Measurements from ENCODE around the gene CMPK2.
A peak's percentile ranks its signal among the peaks of the same experiment; 100 is the strongest.

- TF ChIP-seq, protein P1, sequence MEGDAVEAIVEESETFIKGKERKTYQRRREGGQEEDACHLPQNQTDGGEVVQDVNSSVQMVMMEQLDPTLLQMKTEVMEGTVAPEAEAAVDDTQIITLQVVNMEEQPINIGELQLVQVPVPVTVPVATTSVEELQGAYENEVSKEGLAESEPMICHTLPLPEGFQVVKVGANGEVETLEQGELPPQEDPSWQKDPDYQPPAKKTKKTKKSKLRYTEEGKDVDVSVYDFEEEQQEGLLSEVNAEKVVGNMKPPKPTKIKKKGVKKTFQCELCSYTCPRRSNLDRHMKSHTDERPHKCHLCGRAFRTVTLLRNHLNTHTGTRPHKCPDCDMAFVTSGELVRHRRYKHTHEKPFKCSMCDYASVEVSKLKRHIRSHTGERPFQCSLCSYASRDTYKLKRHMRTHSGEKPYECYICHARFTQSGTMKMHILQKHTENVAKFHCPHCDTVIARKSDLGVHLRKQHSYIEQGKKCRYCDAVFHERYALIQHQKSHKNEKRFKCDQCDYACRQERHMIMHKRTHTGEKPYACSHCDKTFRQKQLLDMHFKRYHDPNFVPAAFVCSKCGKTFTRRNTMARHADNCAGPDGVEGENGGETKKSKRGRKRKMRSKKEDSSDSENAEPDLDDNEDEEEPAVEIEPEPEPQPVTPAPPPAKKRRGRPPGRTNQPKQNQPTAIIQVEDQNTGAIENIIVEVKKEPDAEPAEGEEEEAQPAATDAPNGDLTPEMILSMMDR (IDR thresholded peaks at IDR 0.05; ENCODE audit: low read length): peak; percentile 50
- no peak for TF ChIP-seq EZH2 (IDR thresholded peaks at IDR 0.05; ENCODE audit: borderline replicate concordance, low read length)
Observed at GRCh38 chr2:6828299-6828584, 37.5 kb downstream of the CMPK2 start.

Data from OCI-LY1 (cell line).